K562 (cell line): ENCODE measurements around the gene BICC1. TPM values are rescaled to one million over a fixed set of nuclear protein-coding genes. Genes with fewer than 3 reads are reported as not detected.

Experiments used
- ATAC-seq: fragments of 200-7000 bp; cut with Tn5 transposase; 3 replicates; pipeline ENCODE4 v1.9.1; 2020; ENCODE audit warnings: moderate library complexity
- BruUV-seq: library from RNA; stranded (reverse); fragments of 400-500 nt; replicated peaks from 2 replicates; lab custom pipeline; 2021; lab: Mats Ljungman, UMichigan
- CTCF ChIA-PET: fragments of 300-600 bp; formaldehyde crosslinking; extraction: SDS; loops from one replicate; lab custom pipeline; 2021; ENCODE audit warnings: low intra/inter-chr PET ratio; lab: Yijun Ruan, JAX
- POLR2A ChIA-PET: fragments of 300-600, 350-650 bp; sonication (Branson Sonifier 250); formaldehyde crosslinking; extraction: SDS; loops from one replicate; lab custom pipeline; 2021; ENCODE audit warnings: antibody characterized with exemption, inconsistent platforms; lab: Yijun Ruan, JAX
- DNase-seq, 4 experiments: peaks; one replicate each; pipeline versions ENCODE4 v3.0.0 to v3.0.0-alpha.2; 2011 to 2018; ENCODE audit warnings: low spot score in 3 of 4, mixed read lengths in 3 of 4; ENCODE audit errors: extremely low read depth in 1 of 4
- FAIRE-seq: peaks from 2 replicates; lab custom pipeline; 2011; peaks lifted over from hg19 to GRCh38; lab: Jason Lieb, UNC
- H2AFZ ChIP-seq: 2 replicates; pipeline ENCODE4 v1.6.0; 2011; ENCODE audit warnings: low read depth, low read length, control low read depth, inconsistent platforms
- H3K27ac ChIP-seq: fragments of 200-600 bp; 3 replicates; pipeline ENCODE4 v1.8.0; 2011; ENCODE audit warnings: low read depth, mild to moderate bottlenecking, control low read depth, inconsistent platforms, low read length, moderate library complexity, mixed read lengths; ENCODE audit errors: extremely low read depth
- H3K27me3 ChIP-seq, 2 experiments: fragments of 300-600 bp in 1 of 2; 2 replicates in 1 of 2; 3 replicates in 1 of 2; pipeline versions ENCODE4 v1.6.0 to v1.8.0; 2011; ENCODE audit warnings: inconsistent platforms in 2 of 2, low read length in 2 of 2, mild to moderate bottlenecking in 1 of 2, mixed read lengths in 1 of 2, moderate library complexity in 1 of 2; ENCODE audit not compliant: control insufficient read depth in 2 of 2, insufficient read depth in 2 of 2
- H3K36me3 ChIP-seq: fragments of 300-600 bp; 3 replicates; pipeline ENCODE4 v1.8.0; 2011; ENCODE audit warnings: mild to moderate bottlenecking, low read length, inconsistent platforms; ENCODE audit not compliant: control insufficient read depth, insufficient read depth
- H3K4me1 ChIP-seq, 2 experiments: fragments of 200-600 bp in 1 of 2; replicated peaks in 1 of 2; 2 replicates in 1 of 2; 3 replicates in 1 of 2; pipeline versions ENCODE4 v1.5.1 to v1.8.0; 2011; ENCODE audit warnings: inconsistent platforms in 2 of 2, low read length in 2 of 2, mild to moderate bottlenecking in 1 of 2, mixed read lengths in 1 of 2, moderate library complexity in 1 of 2; ENCODE audit not compliant: control insufficient read depth in 2 of 2, insufficient read depth in 2 of 2
- H3K4me2 ChIP-seq: 2 replicates; pipeline ENCODE4 v1.6.1; 2011; ENCODE audit warnings: low read length, control low read depth, inconsistent platforms, mixed read lengths; ENCODE audit not compliant: insufficient read depth
- H3K4me3 ChIP-seq: fragments of 200-600 bp; sonication (generic), shearing (Covaris generic); 2 replicates; pipeline ENCODE4 v1.5.1; 2016; ENCODE audit warnings: control low read depth, inconsistent platforms
- H3K79me2 ChIP-seq: fragments of 200-600 bp; 3 replicates; pipeline ENCODE4 v1.8.0; 2011; ENCODE audit warnings: low read length, inconsistent platforms; ENCODE audit not compliant: control insufficient read depth, insufficient read depth
- H3K9ac ChIP-seq, 2 experiments: 2 replicates each; pipeline versions ENCODE4 v1.6.0 to v1.6.1; 2011; ENCODE audit warnings: low read depth in 2 of 2, low read length in 2 of 2, control low read depth in 1 of 2, inconsistent platforms in 1 of 2, mild to moderate bottlenecking in 1 of 2, mixed read lengths in 1 of 2; ENCODE audit not compliant: insufficient read depth in 1 of 2
- H3K9me1 ChIP-seq: one replicate; pipeline ENCODE4 v1.6.0; 2011; ENCODE audit warnings: inconsistent platforms, mild to moderate bottlenecking, low read length, moderate library complexity; ENCODE audit not compliant: control insufficient read depth, insufficient read depth
- H3K9me3 ChIP-seq: replicated peaks from 2 replicates; pipeline ENCODE4 v1.5.1; 2011; ENCODE audit warnings: low read depth, low read length, inconsistent platforms; ENCODE audit not compliant: control insufficient read depth, insufficient read depth
- H4K20me1 ChIP-seq: replicated peaks from 2 replicates; pipeline ENCODE4 v1.6.1; 2011; ENCODE audit warnings: low read length, inconsistent platforms, mixed read lengths; ENCODE audit not compliant: control insufficient read depth, insufficient read depth
- BRCA1 ChIP-seq, 2 experiments: fragments of 450-650 bp in 1 of 2; sonication (generic) in 1 of 2; formaldehyde crosslinking in 1 of 2; IDR thresholded peaks; 2 replicates each; pipeline versions ENCODE4 v1.5.0 to v1.6.1; 2017 to 2020; ENCODE audit warnings: mild to moderate bottlenecking in 1 of 2, missing genetic modification reagents in 1 of 2
- CBFA2T2 ChIP-seq: fragments of 450-650 bp; conservative IDR thresholded peaks from 2 replicates; pipeline ENCODE4 v1.6.1; 2017; ENCODE audit warnings: mild to moderate bottlenecking
- EZH2 ChIP-seq: IDR thresholded peaks from 2 replicates; pipeline ENCODE4 v1.6.1; 2012; ENCODE audit warnings: low read depth, mild to moderate bottlenecking, inconsistent platforms, low read length, borderline replicate concordance
- GTF2F1 ChIP-seq: IDR thresholded peaks from 2 replicates; pipeline ENCODE4 v1.6.1; 2011; ENCODE audit warnings: low read depth, low read length, improper control_type of control experiment
- NFE2L1 ChIP-seq: fragments of 450-650 bp; IDR thresholded peaks from 2 replicates; pipeline ENCODE4 v1.6.1; 2016; ENCODE audit warnings: missing genetic modification characterization, low read depth, mild to moderate bottlenecking, missing compliant biosample characterization, moderate library complexity, borderline replicate concordance
- NUFIP1 ChIP-seq: fragments of 450-650 bp; IDR thresholded peaks from 2 replicates; pipeline ENCODE4 v1.6.1; 2018; ENCODE audit not compliant: partially characterized antibody
- ZSCAN29 ChIP-seq: fragments of 450-650 bp; IDR thresholded peaks from 2 replicates; pipeline ENCODE4 v1.6.1; 2017
- WGBS: fragments of 100-300 bp; shearing (Covaris generic); methylation state at CpG from one replicate; pipeline ENCODE4 v1.1.6; 2016; ENCODE audit warnings: low coverage, mixed read lengths; ENCODE audit not compliant: insufficient coverage; ENCODE audit errors: missing lambda C conversion rate; 5-methylcytosine and 5-hydroxymethylcytosine counted together
- in situ Hi-C: fragments of 300-500 bp; cut with MboI; formaldehyde crosslinking; loops from 4 replicates; pipeline ENCODE4 v1.15.0; 2018; ENCODE audit warnings: inconsistent platforms, mixed read lengths
- intact Hi-C: fragments of 100-400 bp; cut with micrococcal nuclease; formaldehyde crosslinking; loops from 2 replicates; pipeline ENCODE4 v1.14.2; 2022
- polyA plus RNA-seq, 8 experiments: library from polyadenylated mRNA; depleted of rRNA in 4 of 8; stranded (reverse) in 5 of 8; unstranded in 3 of 8; fragments of >200 nt; fragmentation: Nextera tagmentation in 2 of 8; fragmentation: Illumina TruSeq in 1 of 8; extraction: Ambion mirVana in 2 of 8; extraction: Trizol in 1 of 8; gene quantifications; 2 replicates each; pipeline versions ENCODE4 v1.2.1 to v1.2.3, GENCODE V29; 2011 to 2014; ENCODE audit warnings: inconsistent platforms in 1 of 8, missing spikeins in 1 of 8
- total RNA-seq, 7 experiments: library from RNA; depleted of rRNA in 6 of 7; stranded (reverse); fragments of >200 nt in 6 of 7; fragmentation: Illumina TruSeq in 2 of 7; extraction: Trizol in 2 of 7; gene quantifications; 2 replicates each; pipeline versions ENCODE4 v1.2.1 to v1.2.3, GENCODE V29; 2011 to 2021; ENCODE audit warnings: low replicate concordance in 1 of 7
- TF ChIP-seq, protein P1 (sequence below): fragments of 450-650 bp; IDR thresholded peaks from 2 replicates; pipeline ENCODE4 v1.6.1; 2017; ENCODE audit warnings: antibody characterized with exemption
- TF ChIP-seq, protein P2 (sequence below): fragments of 250-450 bp; sonication (Bioruptor Pico); IDR thresholded peaks from 2 replicates; pipeline ENCODE4 v1.8.0; 2022; ENCODE audit warnings: inconsistent platforms, mild to moderate bottlenecking, moderate library complexity, borderline replicate concordance

The BICC1 gene
- total and polyA plus RNA-seq, 9 of the 15 experiments (the other 6 are each of a cell fraction or from before 2014, with no cell fraction given) = not detected

DNA sequence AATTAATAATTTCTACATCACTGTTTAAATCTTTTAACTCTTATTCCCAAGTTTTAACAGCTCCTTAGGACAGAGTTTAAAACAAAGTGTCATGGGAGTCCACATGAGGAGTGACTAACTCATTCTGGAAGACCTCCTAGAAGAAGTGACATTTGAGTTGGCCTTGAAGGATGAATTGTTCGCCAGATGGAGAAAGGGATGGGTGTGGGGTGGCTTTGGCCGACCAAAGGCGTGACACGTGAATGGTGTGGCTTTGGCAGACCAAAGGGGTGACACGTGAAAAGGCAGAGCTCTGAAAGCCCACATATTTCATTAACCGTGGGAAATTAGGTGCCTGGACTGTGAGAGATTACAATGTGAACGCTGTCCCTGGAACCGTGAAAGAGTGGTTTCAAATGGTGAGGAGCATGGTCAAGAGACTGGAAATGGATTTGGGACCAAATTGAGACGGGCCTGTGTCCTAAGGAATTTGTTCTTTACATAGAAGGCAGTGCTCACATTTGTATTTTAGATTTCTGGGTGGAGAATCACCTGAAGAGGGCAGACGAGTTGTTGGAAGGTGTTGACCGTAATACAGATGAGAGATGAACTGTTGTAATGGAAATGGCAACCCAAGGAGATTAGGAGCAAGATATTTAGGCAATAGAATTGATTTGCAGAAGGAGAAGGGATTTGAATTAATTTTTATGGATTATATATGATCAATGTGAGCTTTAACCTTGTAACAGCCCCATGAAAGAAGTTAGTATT, 228.1 kb downstream of the BICC1 start:
- Histone ChIP-seq H3K79me2 (no peaks in the 10 kb centered on the region), H3K27me3 (no peaks in the 10 kb centered on the region), H3K9me3 (no peaks in the 10 kb centered on the region; the same call in 1 of the 2 replicates), H3K27ac (no peak overlapping the region), H3K4me1 (no peaks in the 10 kb centered on the region), H3K4me3 (no peak overlapping the region), H3K4me2 (no peak overlapping the region), H4K20me1 (no peaks in the 10 kb centered on the region), H3K9ac (no peak overlapping the region), H3K36me3 (no peaks in the 10 kb centered on the region), H2AFZ (no peak overlapping the region), H3K9me1 (no peaks in the 10 kb centered on the region)
- in situ Hi-C loops (no loop called here), intact Hi-C loops (no loop called here)
- DNase-seq (no peak), FAIRE-seq (no peak), ATAC-seq (no peak)
- under 1% methylated on average over 11 of the region's 11 CpGs for WGBS
- CTCF ChIA-PET = no interaction called here
- POLR2A ChIA-PET = no interaction called here
- BruUV-seq = no TSS peak
- TF ChIP-seq, protein P1, sequence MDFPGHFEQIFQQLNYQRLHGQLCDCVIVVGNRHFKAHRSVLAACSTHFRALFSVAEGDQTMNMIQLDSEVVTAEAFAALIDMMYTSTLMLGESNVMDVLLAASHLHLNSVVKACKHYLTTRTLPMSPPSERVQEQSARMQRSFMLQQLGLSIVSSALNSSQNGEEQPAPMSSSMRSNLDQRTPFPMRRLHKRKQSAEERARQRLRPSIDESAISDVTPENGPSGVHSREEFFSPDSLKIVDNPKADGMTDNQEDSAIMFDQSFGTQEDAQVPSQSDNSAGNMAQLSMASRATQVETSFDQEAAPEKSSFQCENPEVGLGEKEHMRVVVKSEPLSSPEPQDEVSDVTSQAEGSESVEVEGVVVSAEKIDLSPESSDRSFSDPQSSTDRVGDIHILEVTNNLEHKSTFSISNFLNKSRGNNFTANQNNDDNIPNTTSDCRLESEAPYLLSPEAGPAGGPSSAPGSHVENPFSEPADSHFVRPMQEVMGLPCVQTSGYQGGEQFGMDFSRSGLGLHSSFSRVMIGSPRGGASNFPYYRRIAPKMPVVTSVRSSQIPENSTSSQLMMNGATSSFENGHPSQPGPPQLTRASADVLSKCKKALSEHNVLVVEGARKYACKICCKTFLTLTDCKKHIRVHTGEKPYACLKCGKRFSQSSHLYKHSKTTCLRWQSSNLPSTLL = no peak
- TF ChIP-seq, protein P2, sequence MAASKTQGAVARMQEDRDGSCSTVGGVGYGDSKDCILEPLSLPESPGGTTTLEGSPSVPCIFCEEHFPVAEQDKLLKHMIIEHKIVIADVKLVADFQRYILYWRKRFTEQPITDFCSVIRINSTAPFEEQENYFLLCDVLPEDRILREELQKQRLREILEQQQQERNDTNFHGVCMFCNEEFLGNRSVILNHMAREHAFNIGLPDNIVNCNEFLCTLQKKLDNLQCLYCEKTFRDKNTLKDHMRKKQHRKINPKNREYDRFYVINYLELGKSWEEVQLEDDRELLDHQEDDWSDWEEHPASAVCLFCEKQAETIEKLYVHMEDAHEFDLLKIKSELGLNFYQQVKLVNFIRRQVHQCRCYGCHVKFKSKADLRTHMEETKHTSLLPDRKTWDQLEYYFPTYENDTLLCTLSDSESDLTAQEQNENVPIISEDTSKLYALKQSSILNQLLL = no peak
- TF ChIP-seq BRCA1 (IDR thresholded peaks at IDR 0.05) (no peak), BRCA1 (CRISPR knock-in tag; IDR thresholded peaks at IDR 0.05) (no peak), GTF2F1 (no peak), ZSCAN29 (no peak), NFE2L1 (tag) (no peak), EZH2 (no peak), CBFA2T2 (no peak), NUFIP1 (no peak)
